Measurements from ENCODE around the gene MAP2K5. TPM values are rescaled to one million over a fixed set of nuclear protein-coding genes. Genes with fewer than 3 reads are reported as not detected.

The MAP2K5 gene
- total and polyA plus RNA-seq, 9 of the 15 experiments (the other 6 are each of a cell fraction or from before 2014, with no cell fraction given) = 0.41 to 16.5 (median 7.5) TPM

DNA sequence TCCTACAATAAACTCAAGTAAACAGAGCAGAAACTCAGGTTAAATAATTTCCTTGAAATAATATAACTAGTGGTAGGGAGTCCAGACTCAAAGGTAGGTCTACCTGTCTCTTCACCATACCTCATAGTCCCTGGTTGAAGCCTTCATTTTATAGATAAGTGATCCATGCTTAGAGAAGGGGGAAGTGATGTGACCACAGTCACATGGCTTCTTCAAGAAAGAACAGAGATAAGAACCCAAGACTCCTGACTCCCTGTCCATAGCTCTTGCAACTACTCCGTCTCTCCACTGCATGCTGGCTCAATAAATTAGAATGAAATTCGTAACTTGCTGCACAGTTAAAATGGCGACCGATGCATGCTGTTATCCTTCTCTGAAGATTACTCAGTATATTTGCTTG lies 32.6 kb upstream of the MAP2K5 start:
- no peak overlapping the region for H3K9ac ChIP-seq (ENCODE audit: insufficient read depth in 1 of 2, low read depth in 2 of 2, low read length in 2 of 2)
- H3K4me2 ChIP-seq (ENCODE audit: insufficient read depth, low read length) = peak overlapping the region; percentile 17; the same call in 1 of the 2 replicates
- no peaks in the 10 kb centered on the region for H3K9me1 ChIP-seq (ENCODE audit: control insufficient read depth, insufficient read depth, low read length)
- no peaks in the 10 kb centered on the region for H3K36me3 ChIP-seq (ENCODE audit: control insufficient read depth, insufficient read depth, low read length)
- peak overlapping the region; percentile 66 for H2AFZ ChIP-seq (ENCODE audit: low read depth, low read length)
- H4K20me1 ChIP-seq (replicated peaks; ENCODE audit: control insufficient read depth, insufficient read depth, low read length) = no peaks in the 10 kb centered on the region
- ATAC-seq (peak; percentile 78), FAIRE-seq (no peak), DNase-seq (ENCODE audit: extremely low read depth in 1 of 4, low spot score in 3 of 4) (peak in 2 of 4 experiments; percentile 28 to 59)
- intact Hi-C loops (cut with micrococcal nuclease) (no loop called here), in situ Hi-C loops (cut with MboI) (no loop called here)
- no peak overlapping the region for H3K4me3 ChIP-seq
- WGBS (ENCODE audit: insufficient coverage, low coverage, missing lambda C conversion rate) = 23% methylated on average over 4 of the region's 4 CpGs
- BruUV-seq (replicated peaks) = no TSS peak
- ChIA-PET CTCF (ENCODE audit: low intra/inter-chr PET ratio) (no interaction called here), POLR2A (interaction anchor here (0.6 to 1.6 kb wide), 4 partner anchors 8 to 258 kb away, joined by 3 to 5 read pairs (median 4); partner anchors contain the start of gene C15orf61)
- no peaks in the 10 kb centered on the region for H3K9me3 ChIP-seq (replicated peaks; ENCODE audit: control insufficient read depth, insufficient read depth, low read depth, low read length)
- H3K4me1 ChIP-seq (replicated peaks in 1 of 2; ENCODE audit: control insufficient read depth in 2 of 2, insufficient read depth in 2 of 2, low read length in 2 of 2) = peaks cover 3 to 10% of the 10 kb centered on the region in 2 experiments; a peak in 2 of 5 replicates
- H3K27ac ChIP-seq (ENCODE audit: extremely low read depth, low read depth, low read length) = no peak overlapping the region
- no peaks in the 10 kb centered on the region for H3K27me3 ChIP-seq (ENCODE audit: control insufficient read depth in 2 of 2, insufficient read depth in 2 of 2, low read length in 2 of 2)
- H3K79me2 ChIP-seq (ENCODE audit: control insufficient read depth, insufficient read depth, low read length) = no peaks in the 10 kb centered on the region
- TF ChIP-seq NFYB (IDR thresholded peaks at IDR 0.05; ENCODE audit: extremely low read depth, insufficient read length) (no peak), ESRRA (IDR thresholded peaks at IDR 0.05; ENCODE audit: borderline replicate concordance, low read depth) (peak; percentile 52; the same call in 1 of the 2 replicates), ZNF766 (CRISPR knock-in tag; conservative IDR thresholded peaks at IDR 0.05) (peak; percentile 49; the same call in 1 of the 2 replicates), L3MBTL2 (IDR thresholded peaks at IDR 0.05) (peak; percentile 88), EHMT2 (IDR thresholded peaks at IDR 0.05) (0 out of 2 replicates have a peak, but pooled peaks have one; percentile 27), RAD51 (IDR thresholded peaks at IDR 0.05; ENCODE audit: borderline replicate concordance, low read depth) (peak; percentile 63), ZEB2 (IDR thresholded peaks at IDR 0.05) (0 out of 2 replicates have a peak, but pooled peaks have one; percentile 22), CXXC5 (CRISPR knock-in tag; IDR thresholded peaks at IDR 0.05) (peak; percentile 18; the same call in 1 of the 2 replicates), BCL6 (CRISPR knock-in tag; IDR thresholded peaks at IDR 0.05) (no peak), MYC (IDR thresholded peaks at IDR 0.05; ENCODE audit: low read depth, low read length) (peak; percentile 69; the same call in 1 of the 2 replicates), MYC (CRISPR knock-in tag; IDR thresholded peaks at IDR 0.05; ENCODE audit: borderline replicate concordance, low read depth) (no peak), CTBP1 (IDR thresholded peaks at IDR 0.05; ENCODE audit: borderline replicate concordance) (peak; percentile 15; the same call in 1 of the 2 replicates), NFE2L1 (tag; IDR thresholded peaks at IDR 0.05; ENCODE audit: borderline replicate concordance, low read depth) (no peak), SPI1 (IDR thresholded peaks at IDR 0.05; ENCODE audit: borderline replicate concordance, low read depth, low read length) (peak; percentile 87), SMARCE1 (IDR thresholded peaks at IDR 0.05) (peak; percentile 39; the same call in 1 of the 2 replicates)
- TF ChIP-seq, protein P1, sequence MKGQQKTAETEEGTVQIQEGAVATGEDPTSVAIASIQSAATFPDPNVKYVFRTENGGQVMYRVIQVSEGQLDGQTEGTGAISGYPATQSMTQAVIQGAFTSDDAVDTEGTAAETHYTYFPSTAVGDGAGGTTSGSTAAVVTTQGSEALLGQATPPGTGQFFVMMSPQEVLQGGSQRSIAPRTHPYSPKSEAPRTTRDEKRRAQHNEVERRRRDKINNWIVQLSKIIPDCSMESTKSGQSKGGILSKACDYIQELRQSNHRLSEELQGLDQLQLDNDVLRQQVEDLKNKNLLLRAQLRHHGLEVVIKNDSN (CRISPR knock-in tag; IDR thresholded peaks at IDR 0.05) = peak; percentile 55; the same call in 1 of the 2 replicates
- TF ChIP-seq, protein P2, sequence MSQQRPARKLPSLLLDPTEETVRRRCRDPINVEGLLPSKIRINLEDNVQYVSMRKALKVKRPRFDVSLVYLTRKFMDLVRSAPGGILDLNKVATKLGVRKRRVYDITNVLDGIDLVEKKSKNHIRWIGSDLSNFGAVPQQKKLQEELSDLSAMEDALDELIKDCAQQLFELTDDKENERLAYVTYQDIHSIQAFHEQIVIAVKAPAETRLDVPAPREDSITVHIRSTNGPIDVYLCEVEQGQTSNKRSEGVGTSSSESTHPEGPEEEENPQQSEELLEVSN (IDR thresholded peaks at IDR 0.05; ENCODE audit: borderline replicate concordance in 1 of 2, extremely low read depth in 1 of 2, insufficient read depth in 1 of 2, insufficient read length in 1 of 2, low read depth in 1 of 2, low read length in 1 of 2, poor library complexity in 1 of 2, severe bottlenecking in 1 of 2) = peak in 1 of 2 experiments; percentile 31
